Measurements from ENCODE around the gene CBLIF. TPM values are rescaled to one million over a fixed set of nuclear protein-coding genes. Genes with fewer than 3 reads are reported as not detected.
"Not testable (repeated sequence)": the region's sequence is repeated elsewhere in the genome, so short reads cannot be mapped to it uniquely, and the experiment has no call there.

The CBLIF gene
- total RNA-seq, 1 experiment from 2014 or later: not detected

DNA sequence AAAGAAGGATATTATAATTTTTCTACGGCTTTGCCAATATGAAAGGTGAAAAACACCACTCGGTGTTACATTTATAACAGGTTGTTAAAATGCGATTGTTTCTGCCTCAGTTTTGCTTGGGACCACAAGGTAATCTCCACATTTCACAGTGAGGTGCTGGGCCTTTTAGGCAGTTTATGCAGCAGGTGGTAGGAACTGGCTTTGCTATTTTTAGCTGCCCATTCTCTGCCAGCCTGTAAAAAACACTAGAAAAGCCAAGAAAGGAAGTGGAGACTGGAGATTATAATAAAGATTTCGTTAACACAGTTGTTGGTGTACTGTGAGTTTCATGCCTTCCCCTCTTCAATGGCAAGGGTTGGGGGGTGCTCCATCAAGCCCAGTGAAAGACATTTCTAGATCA, 26.7 kb downstream of the CBLIF start:
- ChIA-PET CTCF (no interaction called here), POLR2A (ENCODE audit: low non-redundant PET) (no interaction called here)
- Histone ChIP-seq H3K27ac (ENCODE audit: low read depth, low read length, poor library complexity, severe bottlenecking) (no peak overlapping the region), H3K36me3 (ENCODE audit: insufficient read depth, low read length, poor library complexity, severe bottlenecking) (no peaks in the 10 kb centered on the region), H3K27me3 (replicated peaks; ENCODE audit: insufficient read depth, low read depth, low read length, poor library complexity) (no peaks in the 10 kb centered on the region), H3K9me3 (ENCODE audit: low read depth, low read length, poor library complexity, severe bottlenecking) (no peaks in the 10 kb centered on the region), H3K4me3 (ENCODE audit: low read depth, low read length, poor library complexity, severe bottlenecking) (no peak overlapping the region), H3K4me1 (ENCODE audit: insufficient read depth, low read length, poor library complexity, severe bottlenecking) (no peaks in the 10 kb centered on the region)
- no peak for TF ChIP-seq EZH2 (IDR thresholded peaks at IDR 0.05; ENCODE audit: borderline replicate concordance, low read depth, low read length, poor library complexity, severe bottlenecking)
- TF ChIP-seq, protein P1, sequence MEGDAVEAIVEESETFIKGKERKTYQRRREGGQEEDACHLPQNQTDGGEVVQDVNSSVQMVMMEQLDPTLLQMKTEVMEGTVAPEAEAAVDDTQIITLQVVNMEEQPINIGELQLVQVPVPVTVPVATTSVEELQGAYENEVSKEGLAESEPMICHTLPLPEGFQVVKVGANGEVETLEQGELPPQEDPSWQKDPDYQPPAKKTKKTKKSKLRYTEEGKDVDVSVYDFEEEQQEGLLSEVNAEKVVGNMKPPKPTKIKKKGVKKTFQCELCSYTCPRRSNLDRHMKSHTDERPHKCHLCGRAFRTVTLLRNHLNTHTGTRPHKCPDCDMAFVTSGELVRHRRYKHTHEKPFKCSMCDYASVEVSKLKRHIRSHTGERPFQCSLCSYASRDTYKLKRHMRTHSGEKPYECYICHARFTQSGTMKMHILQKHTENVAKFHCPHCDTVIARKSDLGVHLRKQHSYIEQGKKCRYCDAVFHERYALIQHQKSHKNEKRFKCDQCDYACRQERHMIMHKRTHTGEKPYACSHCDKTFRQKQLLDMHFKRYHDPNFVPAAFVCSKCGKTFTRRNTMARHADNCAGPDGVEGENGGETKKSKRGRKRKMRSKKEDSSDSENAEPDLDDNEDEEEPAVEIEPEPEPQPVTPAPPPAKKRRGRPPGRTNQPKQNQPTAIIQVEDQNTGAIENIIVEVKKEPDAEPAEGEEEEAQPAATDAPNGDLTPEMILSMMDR (conservative IDR thresholded peaks at IDR 0.05; ENCODE audit: low read depth, low read length): no peak
- no TSS peak for BruUV-seq (replicated peaks)
- DNase-seq (ENCODE audit: low spot score): no peak
- intact Hi-C loops (cut with micrococcal nuclease; ENCODE audit: unreplicated experiment): no loop called here

DNA sequence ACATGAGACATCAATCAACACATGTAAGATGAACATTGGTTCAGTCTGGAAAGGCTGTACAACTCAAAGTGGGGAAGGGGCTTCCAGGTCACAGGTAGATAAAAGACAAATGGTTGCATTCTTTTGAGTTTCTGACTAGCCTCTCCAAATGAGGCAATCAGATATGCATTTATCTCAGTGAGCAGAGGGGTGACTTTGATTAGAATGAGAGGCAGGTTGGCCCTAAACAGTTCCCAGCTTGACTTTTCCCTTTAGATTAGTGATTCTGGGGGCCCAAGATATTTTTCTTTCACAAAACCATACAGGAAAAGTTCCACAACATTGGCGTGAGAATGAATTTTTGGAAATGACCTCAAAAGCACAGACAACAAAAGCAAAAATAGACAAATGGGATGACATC, 28.9 kb downstream of the CBLIF start:
- H3K4me1 ChIP-seq (ENCODE audit: insufficient read depth, low read length, poor library complexity, severe bottlenecking); POLR2A ChIA-PET (ENCODE audit: low non-redundant PET); intact Hi-C loops (cut with micrococcal nuclease; ENCODE audit: unreplicated experiment); H3K36me3 ChIP-seq (ENCODE audit: insufficient read depth, low read length, poor library complexity, severe bottlenecking); DNase-seq (ENCODE audit: low spot score); H3K27me3 ChIP-seq (replicated peaks; ENCODE audit: insufficient read depth, low read depth, low read length, poor library complexity); CTCF ChIA-PET; H3K4me3 ChIP-seq (ENCODE audit: low read depth, low read length, poor library complexity, severe bottlenecking); BruUV-seq (replicated peaks); H3K27ac ChIP-seq (ENCODE audit: low read depth, low read length, poor library complexity, severe bottlenecking); H3K9me3 ChIP-seq (ENCODE audit: low read depth, low read length, poor library complexity, severe bottlenecking): not testable (repeated sequence)

DNA sequence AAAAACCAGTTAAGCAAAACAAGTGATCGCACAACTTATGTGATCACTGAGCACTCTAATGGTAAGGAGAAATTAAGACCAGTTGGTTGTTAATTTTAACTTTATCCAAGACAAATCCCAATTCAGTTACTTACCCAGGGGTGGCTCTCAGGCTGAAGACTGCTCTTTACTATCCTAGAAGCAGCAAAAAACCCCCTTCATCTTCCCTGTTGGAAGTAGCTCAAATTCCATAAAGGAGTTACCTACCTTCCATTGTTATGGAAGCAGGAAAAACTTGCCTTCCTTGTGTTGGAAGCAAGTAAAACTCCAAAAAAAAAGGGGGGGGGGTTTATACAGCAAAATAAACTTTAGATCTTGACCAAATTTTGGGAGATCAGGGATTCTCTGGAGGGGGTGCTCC, 29.5 kb downstream of the CBLIF start:
- BruUV-seq (replicated peaks): no TSS peak
- no peak for DNase-seq (ENCODE audit: low spot score)
- TF ChIP-seq, protein P1 (conservative IDR thresholded peaks at IDR 0.05; ENCODE audit: low read depth, low read length): no peak
- TF ChIP-seq EZH2 (IDR thresholded peaks at IDR 0.05; ENCODE audit: borderline replicate concordance, low read depth, low read length, poor library complexity, severe bottlenecking): no peak
- Histone ChIP-seq H3K36me3 (ENCODE audit: insufficient read depth, low read length, poor library complexity, severe bottlenecking) (no peaks in the 10 kb centered on the region), H3K27me3 (replicated peaks; ENCODE audit: insufficient read depth, low read depth, low read length, poor library complexity) (no peaks in the 10 kb centered on the region), H3K27ac (ENCODE audit: low read depth, low read length, poor library complexity, severe bottlenecking) (no peak overlapping the region), H3K9me3 (ENCODE audit: low read depth, low read length, poor library complexity, severe bottlenecking) (no peaks in the 10 kb centered on the region), H3K4me1 (ENCODE audit: insufficient read depth, low read length, poor library complexity, severe bottlenecking) (no peaks in the 10 kb centered on the region), H3K4me3 (ENCODE audit: low read depth, low read length, poor library complexity, severe bottlenecking) (no peak overlapping the region)
- CTCF ChIA-PET: no interaction called here
- intact Hi-C loops (cut with micrococcal nuclease; ENCODE audit: unreplicated experiment): no loop called here
- POLR2A ChIA-PET (ENCODE audit: low non-redundant PET): no interaction called here

DNA sequence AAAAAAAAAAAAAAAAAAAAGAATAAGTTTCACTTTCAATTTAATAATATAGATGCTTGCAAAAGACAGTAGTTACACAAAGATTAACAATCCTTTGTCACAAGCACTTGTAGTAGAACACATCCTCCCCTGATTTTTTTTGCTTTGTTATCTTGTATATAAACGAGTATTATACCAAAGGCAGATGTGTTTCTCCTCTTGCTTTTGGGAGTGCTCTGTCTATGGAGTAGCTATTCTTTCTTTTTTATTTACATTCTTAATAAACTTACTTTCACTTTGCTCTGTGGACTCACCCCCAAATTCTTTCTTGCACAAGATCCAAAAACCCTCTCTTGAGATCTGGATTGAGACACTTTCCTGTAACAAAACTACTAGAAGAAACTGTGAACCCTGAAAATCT, 31.3 kb downstream of the CBLIF start:
- no peak for TF ChIP-seq EZH2 (IDR thresholded peaks at IDR 0.05; ENCODE audit: borderline replicate concordance, low read depth, low read length, poor library complexity, severe bottlenecking)
- TF ChIP-seq, protein P1 (conservative IDR thresholded peaks at IDR 0.05; ENCODE audit: low read depth, low read length): no peak
- intact Hi-C loops (cut with micrococcal nuclease; ENCODE audit: unreplicated experiment): no loop called here
- H3K4me1 ChIP-seq (ENCODE audit: insufficient read depth, low read length, poor library complexity, severe bottlenecking): peaks cover 6% of the 10 kb centered on the region
- ChIA-PET POLR2A (ENCODE audit: low non-redundant PET) (interaction anchor here (0.6 kb wide), 1 partner anchor 185 kb away, joined by 7 read pairs; no protein-coding TSS in a partner anchor), CTCF (no interaction called here)
- DNase-seq (ENCODE audit: low spot score): no peak
- H3K4me3 ChIP-seq (ENCODE audit: low read depth, low read length, poor library complexity, severe bottlenecking): no peak overlapping the region
- BruUV-seq (replicated peaks): no TSS peak
- no peaks in the 10 kb centered on the region for H3K9me3 ChIP-seq (ENCODE audit: low read depth, low read length, poor library complexity, severe bottlenecking)
- peaks cover under 1% of the 10 kb centered on the region for H3K36me3 ChIP-seq (ENCODE audit: insufficient read depth, low read length, poor library complexity, severe bottlenecking)
- H3K27ac ChIP-seq (ENCODE audit: low read depth, low read length, poor library complexity, severe bottlenecking): no peak overlapping the region
- H3K27me3 ChIP-seq (replicated peaks; ENCODE audit: insufficient read depth, low read depth, low read length, poor library complexity): no peaks in the 10 kb centered on the region

Data from A673 (cell line).